Activated CD8-positive, alpha-beta memory T cell treated with anti-CD3 and anti-CD28 coated beads for 4 hours (primary cell): ENCODE data around the gene ATP5F1E.

ENCODE experiments used
- DNase-seq, 2 donors: peaks; one replicate each; pipeline ENCODE4 v3.0.0-alpha.2; 2020; ENCODE audit warnings: low read depth in 2 of 2

Gene ATP5F1E

DNA sequence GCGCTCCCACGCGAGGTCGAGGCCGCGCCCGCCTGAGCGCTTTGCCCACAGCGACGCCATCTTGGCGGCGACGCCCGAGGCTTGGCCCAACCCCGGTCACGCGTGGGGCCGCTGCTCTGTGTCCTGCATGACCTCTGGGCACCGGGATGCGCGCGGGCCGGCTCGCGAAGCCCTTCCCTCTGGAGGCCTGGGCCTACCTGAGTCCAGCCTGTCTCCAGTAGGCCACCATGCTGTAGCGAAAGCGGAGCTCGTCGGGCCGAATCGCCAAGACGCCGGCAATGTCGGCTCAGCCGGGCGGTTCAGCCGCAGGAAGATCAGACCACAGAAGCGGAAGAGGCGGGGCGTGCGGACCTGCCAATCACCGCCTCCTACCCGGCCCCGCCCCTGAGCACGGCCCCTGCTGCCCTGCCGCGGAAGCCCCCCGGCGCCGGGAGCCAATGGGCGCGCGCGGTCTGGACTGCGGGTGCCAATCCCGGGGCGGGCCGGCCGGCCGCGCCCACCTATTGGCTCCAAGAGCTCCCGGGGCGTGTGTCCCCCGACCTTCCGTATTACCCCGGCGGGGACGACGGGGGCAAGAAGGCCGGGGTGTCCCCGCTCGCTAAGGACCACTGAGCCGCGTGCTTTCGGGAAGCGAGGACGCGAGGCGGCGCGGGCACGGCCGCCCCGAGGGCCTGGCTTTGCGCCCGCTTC, at the start of gene ATP5F1E:
TSS of gene ATP5F1E (minus strand) at position 313 of the 690 bp plus-strand sequence. CDS start at position 229, 84 bp downstream.
- peak; percentile 92 to 96 for DNase-seq

- DNase-seq, result no peak
Measured at GRCh38 chr20:59081036-59081435, 48.9 kb upstream of the ATP5F1E start.

GRCh38 chr20:59078231-59078630, 46.1 kb upstream of the ATP5F1E start:
- DNase-seq, result no peak

DNA sequence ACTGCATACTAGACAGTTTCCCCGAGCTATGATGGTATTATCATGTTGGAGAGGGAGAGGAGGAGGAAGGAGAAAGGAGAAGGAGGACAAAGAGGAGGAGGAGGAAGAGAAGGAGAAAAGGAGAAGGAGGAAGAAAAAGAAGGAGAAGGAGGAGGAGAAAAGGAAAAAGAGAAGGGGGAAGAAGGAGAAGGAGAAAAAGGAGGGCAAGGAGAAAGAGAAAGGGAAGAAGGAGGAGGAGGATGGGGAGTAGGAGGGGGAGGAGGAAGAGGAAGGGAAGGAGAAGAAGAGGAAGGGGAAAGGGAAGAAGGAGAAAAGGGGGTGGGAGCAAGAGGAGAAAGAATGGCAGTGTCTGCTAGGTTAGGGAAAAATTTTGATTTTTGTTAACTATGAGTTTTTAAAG, 45.6 kb upstream of the ATP5F1E start:
- DNase-seq, result no peak

- no peak for DNase-seq
Measured at GRCh38 chr20:59075934-59076508, 43.9 kb upstream of the ATP5F1E start.

DNA sequence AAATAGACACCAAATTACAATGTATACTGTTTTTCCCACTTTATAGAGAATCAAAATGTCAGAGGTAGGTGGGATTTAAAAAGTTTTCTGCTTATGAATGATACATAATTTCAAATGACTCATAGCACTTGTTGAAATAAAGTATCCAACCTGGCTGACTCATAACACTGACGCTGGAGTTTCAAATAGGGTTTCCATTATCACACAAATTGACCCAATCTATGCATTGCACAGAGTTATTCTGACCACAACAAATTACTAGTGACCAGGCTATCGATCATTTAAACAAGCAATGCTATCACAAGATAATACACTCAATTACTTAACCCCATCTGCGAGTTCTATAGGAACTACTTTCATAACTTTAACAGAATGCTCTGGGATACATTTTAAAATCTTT, 42.3 kb upstream of the ATP5F1E start:
- DNase-seq, result no peak

GRCh38 chr20:59073582-59073981, 41.4 kb upstream of the ATP5F1E start:
- DNase-seq, result no peak

DNA sequence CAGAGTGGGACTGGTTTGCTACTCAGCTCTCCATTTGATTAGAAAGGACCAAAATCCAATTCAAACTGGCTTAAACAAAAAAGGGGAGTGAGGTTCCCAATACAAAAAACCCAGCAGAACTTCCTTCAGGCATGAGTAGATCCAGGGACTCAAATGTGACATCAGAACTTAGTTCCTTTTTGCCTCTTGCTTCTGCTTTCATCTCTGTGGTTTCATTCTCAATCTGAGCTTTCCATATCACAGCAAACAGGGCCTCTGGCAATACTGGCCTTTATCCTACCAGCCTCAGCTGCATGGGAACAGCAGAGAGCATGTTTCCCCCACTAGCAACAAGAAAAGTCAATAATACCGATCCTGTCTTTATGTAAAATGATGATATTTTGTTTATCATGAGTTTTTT, 39.1 kb upstream of the ATP5F1E start:
- DNase-seq, result no peak

DNA sequence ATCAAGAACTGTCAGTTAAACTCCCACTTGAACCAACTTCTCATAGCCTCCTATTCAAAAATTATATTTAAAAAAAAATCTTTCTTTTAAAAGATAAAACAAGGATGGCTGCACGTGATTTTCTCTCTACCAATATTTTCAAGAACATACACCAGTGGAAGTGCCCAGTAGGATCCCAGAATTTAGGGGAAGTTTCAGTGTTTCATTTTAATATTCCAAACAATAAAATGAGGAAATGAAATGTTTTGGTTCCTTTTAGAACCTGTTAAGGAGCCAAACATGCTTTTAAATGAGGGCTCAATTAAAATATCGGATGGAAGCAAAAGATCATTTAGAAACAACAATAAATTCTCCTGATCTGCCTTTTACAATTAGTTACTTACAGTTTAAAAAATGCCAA, 36.9 kb upstream of the ATP5F1E start:
- DNase-seq, result no peak

- no peak for DNase-seq
Measured at GRCh38 chr20:59068534-59068933, 36.4 kb upstream of the ATP5F1E start.

- DNase-seq, result no peak
Measured at GRCh38 chr20:59064214-59064722, 32.1 kb upstream of the ATP5F1E start.

DNA sequence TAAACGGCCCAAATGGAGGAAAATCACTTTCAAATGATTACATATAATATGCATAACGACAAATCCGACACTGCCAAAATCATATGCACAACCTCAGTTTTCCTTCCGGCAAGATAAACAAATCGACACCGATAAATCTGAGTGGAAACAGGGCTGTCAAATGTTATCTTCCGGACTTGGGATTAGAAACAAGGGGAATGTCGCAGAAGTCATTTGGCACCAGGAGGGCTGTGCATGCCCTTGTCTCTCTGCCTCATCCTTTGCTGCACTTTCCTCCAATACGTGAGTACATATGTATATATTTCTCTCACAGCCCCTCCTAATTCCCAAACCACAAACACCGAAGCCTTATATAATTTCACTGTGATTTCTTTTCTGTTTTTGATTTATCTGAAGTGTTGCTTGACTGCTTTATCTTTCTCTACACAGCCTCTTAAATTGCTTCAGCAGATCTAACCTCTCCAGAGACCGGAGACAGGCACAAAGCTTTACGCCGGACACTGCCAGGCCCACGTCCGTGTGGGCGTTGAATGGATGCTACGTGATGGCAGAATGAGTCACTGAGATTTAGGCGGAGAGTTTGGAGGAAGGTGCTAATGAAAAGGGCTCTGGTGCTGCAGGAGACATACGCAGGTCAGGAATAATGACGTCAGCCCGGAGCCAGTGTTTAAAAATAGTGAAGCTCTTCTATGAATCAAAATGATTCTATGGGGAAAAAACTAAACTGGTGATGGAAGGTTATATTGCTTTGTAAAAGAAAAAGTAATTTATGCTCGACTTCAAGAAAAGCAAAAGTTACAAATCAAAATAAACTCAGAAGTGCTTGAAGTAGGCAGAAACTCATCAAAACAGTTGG, 31.5 kb upstream of the ATP5F1E start:
- no peak for DNase-seq

DNA sequence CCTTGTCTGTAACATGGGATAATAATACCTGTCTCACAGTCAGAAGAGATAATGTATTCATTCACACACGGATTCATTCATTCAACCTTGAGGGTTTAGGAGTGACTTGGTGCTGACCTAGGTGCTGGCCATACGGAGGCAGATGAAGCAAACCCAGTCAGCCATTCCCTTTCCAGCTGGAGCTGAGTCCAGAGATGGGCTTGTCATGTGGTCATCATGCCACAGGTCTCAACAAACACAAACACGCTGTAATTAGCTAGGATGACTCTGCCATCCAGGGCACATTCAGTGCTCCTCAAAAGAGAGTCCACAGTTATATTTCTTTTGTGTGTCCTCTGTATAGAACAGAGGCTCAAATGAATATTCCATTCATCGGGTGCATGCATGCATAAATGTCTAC, 29.9 kb upstream of the ATP5F1E start:
- no peak for DNase-seq

DNA sequence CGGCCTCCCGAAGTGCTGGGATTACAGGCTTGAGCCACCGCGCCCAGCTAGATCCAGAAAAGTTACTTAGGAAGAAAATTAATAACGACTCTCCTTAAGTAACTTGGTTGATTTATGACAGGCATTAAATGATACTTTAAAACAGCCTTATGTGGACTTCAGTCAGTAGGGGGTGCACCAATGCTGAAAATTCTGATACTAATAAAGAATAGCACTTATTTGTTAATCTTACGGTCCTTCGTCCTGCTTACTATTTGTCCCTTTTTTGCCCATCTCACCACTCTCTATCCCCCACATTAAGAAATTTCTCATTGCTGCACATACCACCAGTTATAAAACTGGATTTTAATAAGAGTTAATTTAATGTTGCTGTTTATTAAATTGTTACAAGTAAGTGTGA, 23.2 kb upstream of the ATP5F1E start:
- DNase-seq, result no peak

DNA sequence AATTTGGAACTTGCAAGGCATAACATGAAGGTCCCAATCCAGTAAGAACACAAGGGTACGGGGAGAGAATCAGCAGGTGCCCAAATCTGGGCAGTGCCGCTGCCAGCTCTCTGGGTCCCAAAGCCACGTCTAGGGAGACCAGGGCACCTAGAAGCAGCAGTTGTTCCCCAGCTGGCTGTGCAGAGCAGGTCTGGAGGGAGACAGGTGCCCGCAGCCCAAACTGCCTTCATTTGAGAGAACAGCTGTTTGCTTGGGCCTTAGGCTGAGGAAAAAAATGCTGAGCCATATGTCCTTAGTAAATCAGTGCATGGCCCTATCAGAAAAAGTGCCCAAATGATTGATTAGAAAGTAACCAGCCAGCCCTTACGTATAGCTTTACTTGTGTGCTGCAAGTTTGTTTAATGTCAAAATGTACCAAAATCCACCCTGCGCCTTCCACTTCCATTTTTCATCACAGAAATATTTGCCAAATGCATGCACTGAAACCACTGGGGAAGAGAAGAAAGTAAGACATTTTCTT, 19.6 kb upstream of the ATP5F1E start:
- DNase-seq, result no peak

GRCh38 chr20:59050437-59050836, 18.3 kb upstream of the ATP5F1E start:
- no peak for DNase-seq

DNA sequence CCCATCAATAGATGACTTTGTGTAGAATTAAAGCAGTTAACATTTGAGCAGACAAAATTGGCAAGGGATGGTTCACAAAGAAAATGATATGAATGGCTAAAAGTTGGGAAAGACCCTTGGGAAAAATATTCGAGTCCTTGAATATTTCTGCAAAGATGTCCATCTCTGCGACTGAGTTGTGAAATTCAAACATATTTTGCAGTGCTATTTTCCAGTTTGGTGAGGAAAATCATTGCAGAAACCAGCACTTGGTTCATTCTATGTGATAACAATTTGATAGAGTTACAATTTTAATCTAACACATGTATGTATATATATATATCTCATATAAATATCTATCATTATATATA, 16.5 kb upstream of the ATP5F1E start:
- no peak for DNase-seq

GRCh38 chr20:59047938-59048680, 16.0 kb upstream of the ATP5F1E start:
- DNase-seq, result no peak

DNA sequence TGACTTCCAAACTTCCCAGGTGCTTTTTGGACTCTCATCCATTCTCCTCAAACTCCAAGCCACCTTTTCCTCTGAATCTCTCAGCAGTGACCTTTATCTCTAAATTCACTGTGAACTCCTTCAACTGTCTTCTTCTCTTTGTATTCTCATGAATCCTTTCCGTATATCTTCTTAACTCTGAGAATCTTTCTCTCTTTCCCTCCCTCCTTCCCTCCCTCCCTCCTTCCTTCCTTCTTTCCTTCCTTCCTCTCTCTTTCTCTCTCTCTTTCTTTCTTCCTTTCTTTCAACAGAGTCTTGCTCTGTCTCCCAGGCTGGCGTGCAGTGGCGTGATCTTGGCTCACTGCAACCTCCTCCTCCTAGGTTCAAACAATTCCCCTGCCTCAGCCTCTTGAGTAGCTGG, 14.7 kb upstream of the ATP5F1E start:
- no peak for DNase-seq

GRCh38 chr20:59044796-59045195, 12.7 kb upstream of the ATP5F1E start:
- DNase-seq, result no peak

DNA sequence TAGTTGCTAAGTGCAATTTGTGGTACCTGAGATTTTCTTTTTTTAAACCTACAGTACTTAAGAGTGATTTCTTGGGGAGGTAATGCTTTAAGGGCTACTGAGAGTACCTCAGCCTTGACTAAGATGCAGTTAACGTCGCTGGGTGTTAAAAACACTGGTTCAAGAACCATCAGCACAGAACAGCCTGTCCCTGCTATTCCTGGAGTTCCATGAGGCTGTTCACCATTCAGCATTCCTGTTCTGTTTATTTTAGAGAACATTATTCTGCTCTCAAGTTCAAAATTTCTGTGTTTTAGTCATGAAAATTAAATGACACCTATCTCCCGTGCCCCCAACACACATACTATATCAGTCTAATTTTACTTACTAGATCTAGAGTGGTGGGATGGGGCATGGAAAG, 12.2 kb upstream of the ATP5F1E start:
- no peak for DNase-seq

GRCh38 chr20:59043698-59044097, 11.6 kb upstream of the ATP5F1E start:
- DNase-seq, result no peak
